Measurements from ENCODE around the gene PDSS2. TPM values are rescaled to one million over a fixed set of nuclear protein-coding genes. Genes with fewer than 3 reads are reported as not detected.
A peak's percentile ranks its signal among the peaks of the same experiment; 100 is the strongest.

PDSS2 gene
- total and polyA plus RNA-seq, 8 donors = 2.7 to 10.1 (median 6.2) TPM

GRCh38 chr6:107323133-107323785 is 136.1 kb downstream of the PDSS2 start:
- intact Hi-C loops (cut with DNase I) = no loop called here
- H3K27me3 ChIP-seq = no peaks in the 10 kb centered on the region
- ATAC-seq (no peak), FAIRE-seq (no peak), DNase-seq (no peak)
- H3K4me1 ChIP-seq = no peaks in the 10 kb centered on the region
- H3K4me3 ChIP-seq = no peak overlapping the region
- WGBS, 2 donors = 86 to 94% methylated on average over 1 of the region's 1 CpG
- no peak for TF ChIP-seq CTCF (IDR thresholded peaks at IDR 0.05)
- no peaks in the 10 kb centered on the region for H3K36me3 ChIP-seq
- H3K27ac ChIP-seq = no peak overlapping the region
- no peaks in the 10 kb centered on the region for H3K9me3 ChIP-seq

GRCh38 chr6:107321793-107322192 is 137.6 kb downstream of the PDSS2 start:
- no peaks in the 10 kb centered on the region for H3K9me3 ChIP-seq
- no peak for FAIRE-seq
- TF ChIP-seq CTCF (IDR thresholded peaks at IDR 0.05) = no peak

GRCh38 chr6:107319906-107320530 is 139.3 kb downstream of the PDSS2 start:
- intact Hi-C loops (cut with DNase I) = no loop called here
- WGBS, 2 donors = 52 to 67% methylated on average over 5 of the region's 5 CpGs
- Histone ChIP-seq H3K9me3 (no peaks in the 10 kb centered on the region), H3K4me3 (no peak overlapping the region), H3K4me1 (peaks cover under 1 to 5% (median 3%) of the 10 kb centered on the region in 3 donors), H3K36me3 (no peaks in the 10 kb centered on the region), H3K27me3 (no peaks in the 10 kb centered on the region), H3K27ac (no peak overlapping the region)
- FAIRE-seq = no peak
- ATAC-seq = no peak
- no peak for TF ChIP-seq CTCF (IDR thresholded peaks at IDR 0.05)
- no peak for DNase-seq

More at GRCh38 chr6:107321793-107322192, 137.6 kb downstream of the PDSS2 start:
- no peak overlapping the region for H3K27ac ChIP-seq
- intact Hi-C loops (cut with DNase I) = no loop called here
- H3K4me3 ChIP-seq = no peak overlapping the region
- no peaks in the 10 kb centered on the region for H3K36me3 ChIP-seq
- no peaks in the 10 kb centered on the region for H3K27me3 ChIP-seq
- DNase-seq = no peak
- H3K4me1 ChIP-seq = no peaks in the 10 kb centered on the region
- no peak for ATAC-seq

GRCh38 chr6:107318100-107318736 is 141.1 kb downstream of the PDSS2 start:
- peaks cover 4 to 15% (median 8%) of the 10 kb centered on the region in 3 donors for H3K4me1 ChIP-seq
- ATAC-seq (peak; percentile 79 to 99 (median 96)), DNase-seq (peak in 5 of 6 donors; percentile 23 to 55 (median 37)), FAIRE-seq (peak; percentile 65)
- no peaks in the 10 kb centered on the region for H3K9me3 ChIP-seq
- no peak overlapping the region for H3K27ac ChIP-seq
- intact Hi-C loops (cut with DNase I) = no loop called here
- no peaks in the 10 kb centered on the region for H3K36me3 ChIP-seq
- H3K27me3 ChIP-seq = no peaks in the 10 kb centered on the region
- 53 to 55% methylated on average over 9 of the region's 9 CpGs for WGBS, 2 donors
- TF ChIP-seq CTCF (IDR thresholded peaks at IDR 0.05) = peak in 3 of 4 donors; percentile 34 to 46 (median 37)
- H3K4me3 ChIP-seq = no peak overlapping the region

GRCh38 chr6:107315114-107315513 is 144.2 kb downstream of the PDSS2 start:
- TF ChIP-seq CTCF (IDR thresholded peaks at IDR 0.05) = no peak
- H3K27ac ChIP-seq = no peak overlapping the region
- ATAC-seq = no peak
- H3K27me3 ChIP-seq = no peaks in the 10 kb centered on the region
- H3K36me3 ChIP-seq = no peaks in the 10 kb centered on the region
- no peaks in the 10 kb centered on the region for H3K9me3 ChIP-seq
- H3K4me3 ChIP-seq = no peak overlapping the region
- no peak for DNase-seq
- intact Hi-C loops (cut with DNase I) = no loop called here
- FAIRE-seq = no peak
- H3K4me1 ChIP-seq = peaks cover 4 to 15% (median 8%) of the 10 kb centered on the region in 3 donors
